Sigmoid colon (tissue), 4 donors: ENCODE measurements around the gene SPSB1.

Source experiments
- EP300 ChIP-seq, 4 donors: sonication (generic); formaldehyde crosslinking; IDR thresholded peaks; one replicate each; pipeline ENCODE4 v1.6.1; 2017; ENCODE audit warnings: antibody characterized with exemption in 4 of 4
- POLR2A ChIP-seq, 2 donors: fragments of 450-650 bp; IDR thresholded peaks; one replicate each; pipeline ENCODE4 v1.6.1; 2016; ENCODE audit warnings: antibody characterized with exemption in 2 of 2, mild to moderate bottlenecking in 2 of 2, moderate library complexity in 2 of 2
- POLR2AphosphoS5 ChIP-seq, 4 donors: sonication (generic); formaldehyde crosslinking; IDR thresholded peaks; one replicate each; pipeline ENCODE4 v1.6.1; 2017; ENCODE audit warnings: antibody characterized with exemption in 4 of 4
- TF ChIP-seq, protein P1 (sequence below), 4 experiments: fragments of 450-650 bp in 3 of 4; fragments of 200-600 bp in 1 of 4; IDR thresholded peaks; one replicate each; pipeline ENCODE4 v1.5.1; 2016 to 2019; ENCODE audit warnings: antibody characterized with exemption in 4 of 4, mild to moderate bottlenecking in 3 of 4, moderate library complexity in 2 of 4

DNA sequence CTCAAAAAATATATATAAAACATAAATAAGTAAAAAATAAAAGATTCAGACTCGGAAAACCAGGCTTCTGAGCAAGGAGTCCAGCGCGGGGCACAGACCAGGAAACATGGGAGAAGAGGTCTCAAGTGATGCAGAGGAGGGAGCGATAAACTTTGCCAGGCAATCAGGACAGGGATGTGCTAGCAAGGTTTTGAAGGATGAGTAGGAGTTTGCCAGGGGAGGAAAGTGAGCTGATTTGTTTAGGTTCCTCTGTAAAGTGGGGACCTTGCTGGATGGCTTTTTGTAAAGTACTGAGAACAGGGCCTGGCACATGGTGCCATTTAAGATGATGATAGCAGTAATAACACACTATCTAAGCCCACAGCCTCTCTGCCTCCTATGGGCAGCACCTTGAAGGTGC is 86.1 kb downstream of the SPSB1 start:
- TF ChIP-seq EP300 (IDR thresholded peaks at IDR 0.05) (no peak), POLR2AphosphoS5 (IDR thresholded peaks at IDR 0.05) (no peak), POLR2A (IDR thresholded peaks at IDR 0.05) (no peak)
- TF ChIP-seq, protein P1, sequence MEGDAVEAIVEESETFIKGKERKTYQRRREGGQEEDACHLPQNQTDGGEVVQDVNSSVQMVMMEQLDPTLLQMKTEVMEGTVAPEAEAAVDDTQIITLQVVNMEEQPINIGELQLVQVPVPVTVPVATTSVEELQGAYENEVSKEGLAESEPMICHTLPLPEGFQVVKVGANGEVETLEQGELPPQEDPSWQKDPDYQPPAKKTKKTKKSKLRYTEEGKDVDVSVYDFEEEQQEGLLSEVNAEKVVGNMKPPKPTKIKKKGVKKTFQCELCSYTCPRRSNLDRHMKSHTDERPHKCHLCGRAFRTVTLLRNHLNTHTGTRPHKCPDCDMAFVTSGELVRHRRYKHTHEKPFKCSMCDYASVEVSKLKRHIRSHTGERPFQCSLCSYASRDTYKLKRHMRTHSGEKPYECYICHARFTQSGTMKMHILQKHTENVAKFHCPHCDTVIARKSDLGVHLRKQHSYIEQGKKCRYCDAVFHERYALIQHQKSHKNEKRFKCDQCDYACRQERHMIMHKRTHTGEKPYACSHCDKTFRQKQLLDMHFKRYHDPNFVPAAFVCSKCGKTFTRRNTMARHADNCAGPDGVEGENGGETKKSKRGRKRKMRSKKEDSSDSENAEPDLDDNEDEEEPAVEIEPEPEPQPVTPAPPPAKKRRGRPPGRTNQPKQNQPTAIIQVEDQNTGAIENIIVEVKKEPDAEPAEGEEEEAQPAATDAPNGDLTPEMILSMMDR (IDR thresholded peaks at IDR 0.05), result no peak
